VCaP (cell line): Measurements from ENCODE around the gene DENND1A.
"Not testable (repeated sequence)": the region's sequence is repeated elsewhere in the genome, so short reads cannot be mapped to it uniquely, and the experiment has no call there.

Source experiments
- H3K27ac ChIP-seq: fragments of 450-650 bp; 2 replicates; pipeline ENCODE4 v1.5.1; 2017
- TF ChIP-seq, protein P1 (sequence below): fragments of 450-650 bp; conservative IDR thresholded peaks from 2 replicates; pipeline ENCODE4 v1.5.1; 2017; ENCODE audit warnings: mild to moderate bottlenecking, moderate library complexity

Gene DENND1A

DNA sequence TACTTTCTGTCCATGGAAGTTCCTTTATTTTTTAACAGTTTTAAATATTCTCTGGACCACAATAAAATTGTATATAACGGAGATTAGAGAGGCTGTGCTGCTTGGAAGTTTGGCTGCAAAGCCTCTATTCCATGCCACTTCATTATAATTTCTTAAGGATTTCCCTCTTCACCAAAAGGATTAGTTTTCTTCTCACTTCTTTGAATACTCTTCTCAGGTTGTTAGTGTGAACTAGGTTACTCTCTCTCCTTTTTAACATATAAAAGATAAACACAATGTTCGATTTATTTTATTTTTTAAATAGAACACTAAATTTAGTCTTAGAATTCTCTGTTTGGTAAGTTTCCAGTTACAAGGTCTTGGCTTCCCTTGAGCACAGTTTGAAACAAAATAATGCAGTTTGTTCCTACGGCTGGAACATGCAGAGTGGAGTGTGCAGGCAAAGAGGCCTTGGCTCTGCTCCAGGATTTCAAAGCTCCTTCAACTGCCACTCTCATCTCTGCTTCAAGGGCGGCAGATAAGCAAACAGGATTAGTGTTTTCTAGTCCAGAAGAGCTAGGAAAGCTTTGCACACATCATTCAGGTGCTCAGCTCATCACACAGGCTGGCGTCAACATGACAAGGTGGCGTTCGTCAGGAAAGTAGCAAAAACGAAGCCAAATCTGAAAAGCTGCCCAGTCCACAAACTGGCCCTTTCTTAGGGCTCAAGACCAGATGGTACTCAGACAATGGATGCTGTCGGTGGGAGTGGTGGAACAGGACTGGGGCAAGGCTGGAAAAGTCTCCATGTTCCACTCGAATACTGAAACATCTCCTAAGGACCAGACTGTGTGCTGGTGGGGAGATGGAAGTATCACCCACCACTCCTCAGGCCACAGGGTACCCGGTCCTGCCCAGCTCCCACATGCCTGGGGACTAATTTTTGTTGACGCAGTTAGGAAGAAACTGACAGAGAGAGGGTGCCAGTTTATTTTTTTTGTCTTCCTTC, 287.3 kb downstream of the DENND1A start:
- TF ChIP-seq, protein P1, sequence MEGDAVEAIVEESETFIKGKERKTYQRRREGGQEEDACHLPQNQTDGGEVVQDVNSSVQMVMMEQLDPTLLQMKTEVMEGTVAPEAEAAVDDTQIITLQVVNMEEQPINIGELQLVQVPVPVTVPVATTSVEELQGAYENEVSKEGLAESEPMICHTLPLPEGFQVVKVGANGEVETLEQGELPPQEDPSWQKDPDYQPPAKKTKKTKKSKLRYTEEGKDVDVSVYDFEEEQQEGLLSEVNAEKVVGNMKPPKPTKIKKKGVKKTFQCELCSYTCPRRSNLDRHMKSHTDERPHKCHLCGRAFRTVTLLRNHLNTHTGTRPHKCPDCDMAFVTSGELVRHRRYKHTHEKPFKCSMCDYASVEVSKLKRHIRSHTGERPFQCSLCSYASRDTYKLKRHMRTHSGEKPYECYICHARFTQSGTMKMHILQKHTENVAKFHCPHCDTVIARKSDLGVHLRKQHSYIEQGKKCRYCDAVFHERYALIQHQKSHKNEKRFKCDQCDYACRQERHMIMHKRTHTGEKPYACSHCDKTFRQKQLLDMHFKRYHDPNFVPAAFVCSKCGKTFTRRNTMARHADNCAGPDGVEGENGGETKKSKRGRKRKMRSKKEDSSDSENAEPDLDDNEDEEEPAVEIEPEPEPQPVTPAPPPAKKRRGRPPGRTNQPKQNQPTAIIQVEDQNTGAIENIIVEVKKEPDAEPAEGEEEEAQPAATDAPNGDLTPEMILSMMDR, result no peak
- H3K27ac ChIP-seq, result peak overlapping the region; percentile 53

DNA sequence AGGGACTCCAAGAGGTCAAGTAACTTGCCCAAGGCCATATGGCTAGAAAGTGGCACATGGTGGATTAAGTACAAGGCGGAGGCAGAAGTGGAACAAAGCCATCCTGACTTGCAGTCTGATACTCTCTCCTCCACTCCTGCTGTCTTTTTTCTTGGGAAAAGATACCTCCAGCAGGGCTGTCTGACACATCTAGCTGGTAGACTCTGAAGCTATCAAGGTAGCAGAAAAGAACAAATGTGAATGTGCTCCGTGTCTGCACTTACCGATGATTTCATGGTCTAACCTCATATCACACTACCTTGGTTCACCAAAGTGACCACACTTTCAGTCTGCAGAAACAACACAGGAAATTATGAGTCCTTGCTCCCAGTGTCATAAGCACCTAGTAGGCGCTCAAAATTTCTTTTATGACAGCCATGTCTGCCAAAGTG, 289.1 kb downstream of the DENND1A start:
- TF ChIP-seq, protein P1, result no peak
- no peak overlapping the region for H3K27ac ChIP-seq

DNA sequence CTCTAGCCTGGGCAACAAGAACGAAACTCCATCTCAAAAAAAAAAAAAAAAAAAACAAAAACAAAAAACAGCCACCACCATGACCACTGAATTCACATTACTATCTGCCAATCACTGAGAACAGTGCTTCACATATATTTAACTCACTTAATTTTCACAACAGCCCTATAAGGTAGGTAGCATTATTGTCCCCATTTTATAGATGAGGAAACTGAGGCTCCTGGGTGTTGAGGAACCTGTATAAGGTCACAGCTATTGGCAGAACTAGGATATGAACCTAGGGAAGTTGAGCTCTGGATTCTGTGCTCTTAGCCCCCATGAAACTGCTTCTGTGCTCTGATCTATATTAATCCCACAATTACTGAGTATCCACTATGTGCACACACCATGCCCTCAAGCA, 290.2 kb downstream of the DENND1A start:
- TF ChIP-seq, protein P1, result no peak

DNA sequence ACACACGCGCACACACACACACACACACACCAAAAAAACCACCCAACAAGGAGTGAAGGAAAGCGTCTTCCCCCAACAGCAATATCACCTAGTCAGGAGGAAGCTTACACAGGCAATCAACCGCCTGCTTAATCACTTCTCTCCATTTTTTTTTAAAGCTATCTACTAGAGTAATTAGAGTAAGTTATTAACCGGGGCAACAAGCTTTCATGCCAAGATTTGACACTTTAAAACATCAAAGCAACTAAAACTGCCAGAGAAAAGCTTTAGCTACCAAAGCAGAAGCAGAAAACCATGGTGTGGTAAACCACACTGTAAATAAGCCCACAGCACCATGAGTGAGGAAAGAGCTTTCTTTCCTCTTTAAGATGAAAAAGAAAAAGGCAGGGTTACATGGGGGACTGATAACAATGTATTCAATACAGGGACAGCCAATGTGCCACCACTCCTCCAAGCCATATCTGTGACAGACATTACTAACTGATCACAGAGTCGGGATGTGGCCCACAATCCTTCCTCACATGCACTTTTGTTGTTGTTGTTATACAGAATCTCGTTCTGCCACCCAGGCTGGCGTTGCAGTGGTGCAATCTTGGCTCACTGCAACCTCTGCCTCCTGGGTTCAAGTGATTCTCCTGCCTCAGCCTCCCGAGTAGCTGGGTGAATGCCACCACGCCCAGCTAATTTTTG, 291.8 kb downstream of the DENND1A start:
- H3K27ac ChIP-seq, result no peak overlapping the region
- TF ChIP-seq, protein P1, result no peak

More for the DNA sequence above, 290.2 kb downstream of the DENND1A start:
- H3K27ac ChIP-seq, result no peak overlapping the region

DNA sequence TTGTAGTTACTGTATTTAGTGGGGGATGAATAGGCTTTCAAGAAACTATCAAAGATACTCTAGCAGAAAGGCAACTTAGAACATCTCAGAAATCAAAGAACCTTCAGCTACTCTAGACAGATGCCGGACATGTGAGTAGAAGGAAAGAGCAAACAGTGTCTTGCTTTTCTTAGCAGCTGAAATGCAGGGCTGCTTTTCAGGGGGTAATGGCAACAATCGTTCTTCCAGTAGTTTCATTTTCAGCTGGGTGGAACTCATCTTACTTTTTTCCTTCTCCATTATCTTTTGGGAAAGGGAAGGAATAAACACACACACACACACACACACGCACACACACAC, 292.4 kb downstream of the DENND1A start:
- TF ChIP-seq, protein P1, result no peak
- no peak overlapping the region for H3K27ac ChIP-seq

DNA sequence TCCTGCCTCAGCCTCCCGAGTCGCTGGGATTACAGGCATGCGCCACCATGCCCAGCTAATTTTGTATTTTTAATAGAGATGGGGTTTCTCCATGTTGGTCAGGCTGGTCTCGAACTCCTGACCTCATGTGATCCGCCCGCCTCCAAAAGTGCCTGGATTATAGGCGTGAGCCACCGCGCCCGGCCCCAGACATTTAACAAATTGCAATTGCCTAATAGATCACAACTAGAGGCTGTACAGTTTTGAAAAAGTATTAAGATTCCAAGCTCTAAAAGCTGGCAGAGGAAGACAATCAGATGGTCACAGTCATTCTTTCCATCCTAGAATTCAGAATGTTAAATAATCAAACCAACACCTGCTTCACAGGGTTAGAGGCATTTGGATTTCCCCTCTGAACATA, 293.1 kb downstream of the DENND1A start:
- not testable (repeated sequence) for H3K27ac ChIP-seq

DNA sequence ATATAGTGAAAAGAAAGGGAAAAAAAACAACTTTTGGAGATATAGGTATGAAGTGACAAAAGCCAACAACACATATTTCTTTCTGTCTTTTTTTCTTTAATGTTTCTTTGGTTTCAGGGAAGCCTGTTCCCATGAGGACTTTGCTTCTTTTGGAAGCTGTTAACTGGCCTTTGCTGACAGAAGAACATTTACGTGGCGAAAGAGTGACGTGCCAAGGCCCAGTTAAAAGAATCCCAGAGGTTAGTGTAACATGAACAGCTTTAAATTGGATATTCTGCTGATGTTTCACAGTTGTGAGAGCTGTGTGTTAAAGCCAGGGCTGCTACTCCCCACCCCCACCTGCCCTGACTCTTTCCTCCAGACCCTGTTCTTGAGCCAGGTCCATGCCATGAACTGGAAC, 298.1 kb downstream of the DENND1A start:
- TF ChIP-seq, protein P1, result no peak
- no peak overlapping the region for H3K27ac ChIP-seq
